Colonic mucosa (tissue), 4 donors: ENCODE data around the gene CADM3. TPM values are rescaled to one million over a fixed set of nuclear protein-coding genes. Genes with fewer than 3 reads are reported as not detected.
A peak's percentile ranks its signal among the peaks of the same experiment; 100 is the strongest.

Source experiments
- DNase-seq: peaks from one replicate; pipeline ENCODE4 v3.0.0-alpha.2; 2020
- H3K27ac ChIP-seq: fragments of 200-600 bp; one replicate; pipeline ENCODE4 v1.8.0; 2021
- H3K27me3 ChIP-seq: fragments of 200-600 bp; one replicate; pipeline ENCODE4 v1.8.0; 2021
- H3K36me3 ChIP-seq: fragments of 200-600 bp; one replicate; pipeline ENCODE4 v1.8.0; 2021
- H3K4me1 ChIP-seq: fragments of 200-600 bp; one replicate; pipeline ENCODE4 v1.8.0; 2021; ENCODE audit warnings: mild to moderate bottlenecking
- H3K4me3 ChIP-seq: fragments of 200-600 bp; one replicate; pipeline ENCODE4 v1.8.0; 2021
- H3K9ac ChIP-seq, 2 donors: one replicate each; pipeline ENCODE4 v1.7.0; 2013; ENCODE audit warnings: control low read depth in 2 of 2, low read depth in 2 of 2, low read length in 2 of 2
- H3K9me3 ChIP-seq: fragments of 200-600 bp; one replicate; pipeline ENCODE4 v1.8.0; 2021
- intact Hi-C: fragments of 100-400 bp; cut with DNase I; formaldehyde crosslinking; loops from one replicate; pipeline ENCODE4 v1.14.1; 2022
- total RNA-seq, 2 donors: library from RNA; stranded (reverse); fragmentation: NEBNext Ultra II Directional in 1 of 2; extraction: Animal tissue kit (Norgen Biotek cat#: 25700) in 1 of 2; gene quantifications; one replicate each; pipeline ENCODE4 v1.2.1, GENCODE V29; 2021
- TF ChIP-seq, protein P1 (sequence below): fragments of 200-600 bp; IDR thresholded peaks from one replicate; pipeline ENCODE4 v1.8.0; 2022; ENCODE audit warnings: antibody characterized with exemption, mild to moderate bottlenecking
- donor health status: healthy.
- donor health status: DM: no; HTN: no; CAD: no.
- donor health status: DM: no; HTN: no; CAD: no.

The CADM3 gene
- total RNA-seq, 2 donors from 2014 or later = 2.7 to 8.7 TPM

DNA sequence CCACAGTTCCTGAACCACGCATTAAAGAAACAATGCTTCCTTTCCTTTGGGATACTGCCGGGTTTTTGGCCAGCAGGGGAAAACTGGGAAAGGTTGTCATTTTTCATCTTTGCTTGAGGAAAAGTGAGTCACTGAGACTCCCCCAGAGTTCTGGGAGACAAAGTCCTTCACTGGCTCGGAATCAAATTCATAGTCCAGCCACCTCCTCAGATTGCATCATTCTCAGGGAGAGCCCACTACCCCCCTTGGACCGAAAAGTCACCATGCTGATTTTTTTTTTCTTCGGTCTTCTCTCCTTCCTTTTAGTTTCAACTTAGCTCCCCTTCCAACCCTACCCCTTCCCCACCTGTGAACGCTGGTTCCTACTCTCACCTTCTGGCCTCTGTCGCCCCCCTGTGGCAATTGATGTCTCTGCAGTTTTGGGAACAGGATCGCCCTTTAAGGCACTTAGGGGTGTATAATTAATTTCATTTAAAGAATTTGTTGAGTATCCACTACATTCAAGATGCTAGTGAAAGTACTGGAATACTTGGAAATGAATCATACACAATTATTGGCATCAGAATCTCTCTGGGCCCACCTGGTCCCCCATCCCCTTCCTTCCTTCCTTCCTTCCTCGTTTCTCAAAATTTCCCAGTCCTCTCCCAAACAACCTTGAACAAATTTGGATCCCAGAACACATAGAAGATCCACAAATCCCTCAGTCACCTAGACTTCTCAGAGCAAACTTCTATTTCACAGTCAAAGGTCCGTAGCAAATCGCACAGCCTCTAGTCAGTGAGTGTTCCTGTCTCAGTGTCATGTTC is 40.1 kb downstream of the CADM3 start:
- Histone ChIP-seq H3K4me1 (no peaks in the 10 kb centered on the region), H3K9ac (no peak overlapping the region), H3K27me3 (no peaks in the 10 kb centered on the region), H3K36me3 (no peaks in the 10 kb centered on the region), H3K27ac (no peak overlapping the region), H3K4me3 (no peak overlapping the region), H3K9me3 (no peaks in the 10 kb centered on the region)
- intact Hi-C loops = loop anchor here (5.0 kb wide), 2 partner anchors 49 to 79 kb away; no protein-coding TSS in a partner anchor
- TF ChIP-seq, protein P1, sequence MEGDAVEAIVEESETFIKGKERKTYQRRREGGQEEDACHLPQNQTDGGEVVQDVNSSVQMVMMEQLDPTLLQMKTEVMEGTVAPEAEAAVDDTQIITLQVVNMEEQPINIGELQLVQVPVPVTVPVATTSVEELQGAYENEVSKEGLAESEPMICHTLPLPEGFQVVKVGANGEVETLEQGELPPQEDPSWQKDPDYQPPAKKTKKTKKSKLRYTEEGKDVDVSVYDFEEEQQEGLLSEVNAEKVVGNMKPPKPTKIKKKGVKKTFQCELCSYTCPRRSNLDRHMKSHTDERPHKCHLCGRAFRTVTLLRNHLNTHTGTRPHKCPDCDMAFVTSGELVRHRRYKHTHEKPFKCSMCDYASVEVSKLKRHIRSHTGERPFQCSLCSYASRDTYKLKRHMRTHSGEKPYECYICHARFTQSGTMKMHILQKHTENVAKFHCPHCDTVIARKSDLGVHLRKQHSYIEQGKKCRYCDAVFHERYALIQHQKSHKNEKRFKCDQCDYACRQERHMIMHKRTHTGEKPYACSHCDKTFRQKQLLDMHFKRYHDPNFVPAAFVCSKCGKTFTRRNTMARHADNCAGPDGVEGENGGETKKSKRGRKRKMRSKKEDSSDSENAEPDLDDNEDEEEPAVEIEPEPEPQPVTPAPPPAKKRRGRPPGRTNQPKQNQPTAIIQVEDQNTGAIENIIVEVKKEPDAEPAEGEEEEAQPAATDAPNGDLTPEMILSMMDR = peak; percentile 63
- DNase-seq = peak; percentile 33

DNA sequence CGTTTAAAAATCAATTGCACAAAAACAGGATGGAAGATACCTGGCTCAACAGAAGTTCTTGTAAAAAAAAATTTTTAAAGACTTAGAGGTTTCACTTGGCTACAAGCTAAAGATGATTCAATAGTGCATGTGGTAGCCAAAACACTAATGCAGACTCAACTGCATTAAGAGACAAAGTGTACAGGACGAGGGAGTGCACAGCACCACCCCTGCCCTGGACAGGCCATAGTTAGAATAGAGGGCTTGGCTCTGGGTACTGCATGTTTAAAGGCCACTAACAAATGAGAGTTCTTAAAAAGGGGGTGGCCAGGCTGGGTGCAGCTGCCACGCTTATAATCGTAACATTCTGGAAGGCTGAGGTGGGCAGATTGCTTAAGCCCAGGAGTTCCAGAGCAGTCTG is 41.2 kb downstream of the CADM3 start:
- H3K9me3 ChIP-seq = no peaks in the 10 kb centered on the region
- H3K27ac ChIP-seq = no peak overlapping the region
- H3K9ac ChIP-seq = no peak overlapping the region
- intact Hi-C loops = loop anchor here (5.0 kb wide), 2 partner anchors 50 to 80 kb away; no protein-coding TSS in a partner anchor
- H3K36me3 ChIP-seq = no peaks in the 10 kb centered on the region
- H3K27me3 ChIP-seq = no peaks in the 10 kb centered on the region
- TF ChIP-seq, protein P1 = no peak
- no peaks in the 10 kb centered on the region for H3K4me1 ChIP-seq
- no peak for DNase-seq
- no peak overlapping the region for H3K4me3 ChIP-seq

DNA sequence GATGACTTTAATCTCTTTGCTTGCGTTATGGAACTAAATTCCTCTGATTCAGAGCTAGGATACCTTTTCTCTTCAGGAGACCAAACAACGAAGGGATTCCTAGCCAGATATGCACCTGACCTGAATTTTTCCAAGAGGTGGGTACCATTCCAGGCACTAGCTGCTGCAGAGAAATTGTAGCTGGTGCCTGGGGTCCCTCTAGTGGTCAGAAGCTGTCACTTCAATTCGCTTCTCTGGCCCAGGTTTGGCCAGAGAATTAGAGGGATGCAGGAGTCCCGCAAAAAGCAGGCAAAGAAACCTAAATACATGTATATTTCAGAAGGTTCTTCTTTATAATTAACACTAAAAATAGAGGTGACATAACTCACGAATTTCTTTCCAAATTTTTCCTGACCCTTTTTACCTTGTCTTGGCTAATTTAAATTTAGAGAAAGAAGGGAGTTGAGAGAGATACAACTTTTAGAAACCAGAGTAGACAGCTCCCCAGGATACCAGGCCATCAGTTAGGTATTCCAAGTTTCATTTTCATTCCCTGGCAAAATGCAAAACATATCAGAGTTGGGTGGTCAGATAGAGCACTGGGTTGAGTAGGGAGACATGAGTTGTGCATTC is 42.8 kb downstream of the CADM3 start:
- peak; percentile 25 for DNase-seq
- no peak overlapping the region for H3K27ac ChIP-seq
- no peaks in the 10 kb centered on the region for H3K4me1 ChIP-seq
- no peaks in the 10 kb centered on the region for H3K27me3 ChIP-seq
- no peak overlapping the region for H3K4me3 ChIP-seq
- TF ChIP-seq, protein P1 = peak; percentile 83
- intact Hi-C loops = loop anchor here (5.0 kb wide), 2 partner anchors 52 to 82 kb away; no protein-coding TSS in a partner anchor
- no peaks in the 10 kb centered on the region for H3K36me3 ChIP-seq
- no peak overlapping the region for H3K9ac ChIP-seq
- H3K9me3 ChIP-seq = no peaks in the 10 kb centered on the region

DNA sequence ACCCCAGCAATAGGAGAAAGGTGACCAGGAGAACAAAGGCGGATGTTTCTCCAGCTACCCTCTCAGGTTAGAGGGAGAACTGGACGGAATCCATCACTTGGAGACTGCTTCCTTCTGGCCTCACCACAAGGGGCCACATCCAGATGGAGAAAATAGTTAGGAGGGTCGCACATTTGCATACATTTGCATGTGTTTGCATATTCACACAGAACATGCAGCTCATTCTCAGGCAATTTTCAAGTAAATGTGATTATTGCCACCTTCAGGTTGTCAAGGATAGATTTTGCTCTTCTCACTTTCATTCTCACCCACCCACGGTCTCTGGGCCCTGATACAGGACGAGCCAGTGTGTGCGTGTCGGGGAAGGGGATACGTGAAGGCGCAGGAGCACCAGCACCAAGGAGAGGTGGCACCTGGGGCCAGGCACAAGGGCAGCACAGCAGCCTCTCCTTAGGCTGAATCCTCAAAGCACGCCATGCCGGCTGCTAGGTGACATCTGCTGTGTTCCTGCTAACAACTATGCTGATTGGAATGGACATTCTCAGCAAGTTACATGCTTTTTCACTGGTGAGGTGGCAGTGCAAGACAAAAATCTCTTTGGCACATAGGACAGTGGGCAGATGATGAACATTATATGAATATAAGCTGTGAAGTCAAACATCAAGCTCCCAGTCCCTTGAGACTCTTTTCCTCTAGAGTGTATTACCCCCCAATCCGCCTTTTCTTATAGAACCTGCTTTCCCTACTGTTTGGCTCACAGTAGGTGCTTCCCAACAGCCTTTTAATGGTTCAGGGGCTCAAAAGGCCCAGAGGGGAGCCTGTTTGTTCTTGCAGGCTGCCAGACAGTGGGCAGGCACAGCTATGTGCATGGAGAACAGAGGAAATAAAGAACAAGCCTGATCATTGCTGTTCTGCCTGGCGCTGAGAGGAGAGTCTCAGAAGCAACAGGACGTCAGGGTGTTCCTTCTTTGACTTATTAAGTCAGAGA is 47.5 kb downstream of the CADM3 start:
- Histone ChIP-seq H3K27ac (no peak overlapping the region), H3K27me3 (no peaks in the 10 kb centered on the region), H3K36me3 (no peaks in the 10 kb centered on the region), H3K9me3 (no peaks in the 10 kb centered on the region), H3K9ac (no peak overlapping the region), H3K4me3 (no peak overlapping the region), H3K4me1 (no peaks in the 10 kb centered on the region)
- intact Hi-C loops = no loop called here
- TF ChIP-seq, protein P1 = no peak
- no peak for DNase-seq
